Raji (cell line): ENCODE results near the gene MAGEB17.

Source experiments
- POLR2A ChIP-seq: IDR thresholded peaks from 2 replicates; pipeline ENCODE4 v1.6.1; 2011; ENCODE audit warnings: low read depth, low read length, control low read depth; ENCODE audit not compliant: insufficient read depth

The MAGEB17 gene, protein sequence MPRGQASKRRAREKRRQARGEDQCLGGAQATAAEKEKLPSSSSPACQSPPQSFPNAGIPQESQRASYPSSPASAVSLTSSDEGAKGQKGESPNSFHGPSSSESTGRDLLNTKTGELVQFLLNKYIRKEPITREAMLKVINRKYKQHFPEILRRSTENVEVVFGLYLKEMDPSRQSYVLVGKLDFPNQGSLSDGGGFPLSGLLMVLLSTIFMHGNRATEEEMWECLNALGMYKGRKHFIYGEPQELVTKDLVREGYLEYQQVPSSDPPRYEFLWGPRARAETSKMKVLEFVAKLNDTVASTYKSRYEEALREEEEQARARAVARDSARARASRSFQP

DNA sequence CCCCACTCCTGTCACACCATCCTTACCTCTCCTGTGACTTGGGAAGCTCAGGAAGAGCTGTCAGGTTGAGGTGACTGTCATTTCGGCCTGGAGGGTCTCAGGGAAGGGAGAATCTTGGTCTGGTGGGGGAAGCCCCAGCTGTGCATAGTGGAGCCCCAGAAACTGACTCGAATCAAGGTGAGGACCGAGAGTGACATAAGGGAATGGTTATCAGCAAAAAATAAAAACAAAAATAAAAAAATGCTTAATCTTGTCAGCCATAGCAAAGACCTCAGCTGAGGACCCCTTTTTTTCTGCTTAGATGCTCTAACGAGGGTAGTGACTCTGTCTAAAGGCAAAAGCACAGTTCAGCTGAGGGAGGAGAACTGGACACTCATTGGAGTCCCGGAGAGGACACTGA, at the start of gene MAGEB17:
Gene MAGEB17, plus strand, starts transcription at position 301 of the 400 bp plus-strand sequence. CDS start 2,902 bp downstream, outside the sequence.
- no peak for TF ChIP-seq POLR2A

DNA sequence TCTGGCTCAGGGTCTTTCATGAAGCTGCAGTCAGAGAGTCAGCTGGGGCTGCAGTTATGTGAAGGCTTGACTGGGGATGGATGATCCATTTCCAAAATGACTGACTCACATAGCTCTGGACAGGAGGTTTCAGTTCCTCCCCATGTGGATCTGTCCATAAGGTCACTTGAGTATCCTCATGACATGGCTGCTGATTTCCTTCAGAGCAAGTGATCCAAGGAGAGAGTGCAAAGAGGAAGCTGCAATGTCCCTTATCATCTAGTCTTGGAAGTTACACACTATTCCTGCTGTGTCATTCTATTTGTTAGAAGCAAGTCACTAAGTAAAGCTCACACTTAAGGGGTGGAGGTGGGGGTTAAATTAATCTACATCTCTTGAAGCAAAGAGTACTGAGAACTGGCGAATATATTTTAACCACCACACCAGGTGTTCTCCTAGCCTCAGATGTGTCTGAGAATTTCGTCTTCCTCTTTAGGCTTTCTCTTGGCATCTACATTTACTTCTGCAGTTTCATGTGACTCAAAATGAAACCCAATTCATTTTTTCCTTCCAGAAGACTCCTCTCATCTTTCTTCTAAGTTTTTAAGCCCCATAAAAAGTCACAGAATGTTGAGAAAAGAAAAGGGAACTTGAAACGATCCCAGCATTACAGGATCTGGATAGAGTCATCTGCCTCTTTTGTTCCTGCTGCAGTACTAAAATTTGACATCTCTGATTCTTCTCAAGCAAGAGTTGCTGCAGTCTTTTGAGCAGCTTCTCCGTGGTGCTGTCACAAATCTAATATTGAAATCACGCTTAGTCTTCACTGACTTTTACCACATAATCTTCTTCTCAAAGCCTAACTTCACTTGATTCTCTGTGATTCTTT, 47.7 kb upstream of the MAGEB17 start:
- no peak for TF ChIP-seq POLR2A

DNA sequence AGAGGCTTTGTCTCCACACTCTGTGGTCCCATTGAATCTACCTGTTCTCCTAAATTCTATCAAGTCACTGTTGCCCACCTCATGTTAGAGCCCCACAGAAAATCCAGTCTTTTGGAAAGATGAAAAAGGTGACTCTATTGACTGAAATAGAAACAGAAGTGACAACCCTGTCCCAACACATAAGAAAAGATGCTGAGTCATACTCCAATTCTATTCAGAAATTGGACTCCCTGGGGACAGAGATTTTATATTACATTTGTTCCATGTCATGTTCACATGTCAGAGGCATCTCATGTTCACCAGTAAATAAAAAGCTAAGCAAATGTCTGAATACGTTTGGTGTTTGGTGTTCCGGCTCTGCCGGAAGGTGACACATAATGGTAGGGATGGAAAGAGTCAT, 46.9 kb upstream of the MAGEB17 start:
- no peak for TF ChIP-seq POLR2A

DNA sequence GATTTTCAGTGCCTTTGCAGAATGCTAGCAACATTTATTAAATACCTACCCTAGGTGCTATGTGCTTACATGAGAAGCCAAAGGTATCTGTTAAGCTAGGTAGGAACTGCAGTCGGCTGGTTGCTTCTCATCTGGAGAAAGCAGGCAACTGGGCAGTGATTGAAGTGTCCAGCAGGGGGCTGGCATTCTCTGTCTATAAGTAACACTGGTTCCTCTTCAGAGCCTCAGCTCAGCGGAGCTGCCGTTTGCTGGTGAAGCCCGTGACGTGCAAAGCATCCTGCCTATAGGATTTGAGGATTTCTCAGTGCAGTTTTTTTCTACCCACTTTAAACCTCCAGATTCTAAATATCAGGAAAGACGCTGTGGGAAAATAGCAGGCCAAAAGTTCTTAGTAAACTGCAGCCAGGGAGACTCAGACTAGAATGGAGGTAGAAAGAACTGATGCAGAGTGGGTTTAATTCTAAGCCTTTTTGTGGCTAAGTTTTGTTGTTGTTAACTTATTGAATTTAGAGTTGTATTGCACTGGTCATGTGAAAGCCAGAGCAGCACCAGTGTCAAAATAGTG, 44.0 kb upstream of the MAGEB17 start, which contains the start of gene GRPR:
Gene GRPR, plus strand, starts transcription at position 344 of the 565 bp plus-strand sequence. CDS start 389 bp downstream, outside the sequence.
- no peak for TF ChIP-seq POLR2A

DNA sequence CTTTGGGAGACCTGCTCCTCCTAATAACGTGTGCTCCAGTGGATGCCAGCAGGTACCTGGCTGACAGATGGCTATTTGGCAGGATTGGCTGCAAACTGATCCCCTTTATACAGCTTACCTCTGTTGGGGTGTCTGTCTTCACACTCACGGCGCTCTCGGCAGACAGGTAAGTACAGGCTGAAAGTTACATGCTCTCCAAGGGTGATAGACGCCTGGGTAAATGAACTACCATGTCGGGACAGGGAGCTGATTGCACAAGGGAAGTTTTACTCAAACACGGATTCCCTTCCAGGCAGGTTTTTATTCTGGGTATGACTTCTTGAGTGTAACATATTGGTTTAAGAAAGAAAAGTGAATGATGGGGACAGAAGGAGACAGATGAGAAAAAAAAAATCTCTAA, 43.1 kb upstream of the MAGEB17 start:
- TF ChIP-seq POLR2A: no peak

DNA sequence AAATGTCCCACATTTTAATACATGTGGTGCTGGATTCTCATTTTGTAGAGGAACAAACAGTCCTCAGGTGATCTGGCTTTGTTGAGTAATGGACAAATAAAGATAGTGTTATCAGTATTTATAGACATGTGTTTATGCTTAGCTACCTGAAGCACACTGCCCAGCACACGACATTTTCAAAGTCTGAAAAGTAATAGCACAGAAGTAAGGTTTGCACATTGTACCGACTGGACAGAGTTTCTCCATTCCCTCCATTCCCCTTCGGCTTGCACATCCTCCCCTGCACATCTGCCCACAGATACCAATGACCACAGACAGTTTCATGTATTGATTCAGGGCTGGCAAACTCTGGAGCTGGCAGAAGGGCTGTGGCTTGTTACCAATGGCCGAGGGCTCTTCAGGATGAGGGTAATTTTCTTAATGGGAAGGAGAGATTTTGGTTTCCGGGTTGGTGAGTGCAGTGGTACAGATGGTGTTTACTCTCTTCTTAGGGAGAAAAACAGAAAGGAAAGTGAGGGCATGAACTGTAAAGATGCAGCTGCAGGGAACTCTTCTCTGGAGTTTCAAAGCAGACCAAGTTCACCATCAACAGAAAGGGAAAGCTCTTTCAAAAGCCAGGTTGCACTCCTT, 41.6 kb upstream of the MAGEB17 start:
- TF ChIP-seq POLR2A: no peak

DNA sequence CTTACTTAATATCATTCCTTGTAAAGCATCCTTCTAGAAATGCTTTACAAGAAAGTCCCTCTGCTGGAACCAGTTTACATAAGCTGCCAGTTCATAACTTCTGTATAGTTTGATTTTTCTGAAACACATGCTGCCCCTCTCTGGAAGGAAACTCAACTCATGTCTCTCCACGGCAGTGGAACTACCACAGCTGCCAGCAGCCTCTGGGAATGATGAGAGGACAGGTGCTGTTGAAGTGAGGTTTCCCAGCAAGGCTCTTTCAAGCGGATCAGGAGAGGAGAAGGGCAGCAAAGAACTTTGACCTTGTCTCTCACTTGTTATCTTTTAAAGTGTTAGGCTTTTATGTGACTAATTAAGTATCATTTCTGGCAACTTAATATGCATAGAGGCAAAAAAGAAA, 36.6 kb upstream of the MAGEB17 start:
- no peak for TF ChIP-seq POLR2A

DNA sequence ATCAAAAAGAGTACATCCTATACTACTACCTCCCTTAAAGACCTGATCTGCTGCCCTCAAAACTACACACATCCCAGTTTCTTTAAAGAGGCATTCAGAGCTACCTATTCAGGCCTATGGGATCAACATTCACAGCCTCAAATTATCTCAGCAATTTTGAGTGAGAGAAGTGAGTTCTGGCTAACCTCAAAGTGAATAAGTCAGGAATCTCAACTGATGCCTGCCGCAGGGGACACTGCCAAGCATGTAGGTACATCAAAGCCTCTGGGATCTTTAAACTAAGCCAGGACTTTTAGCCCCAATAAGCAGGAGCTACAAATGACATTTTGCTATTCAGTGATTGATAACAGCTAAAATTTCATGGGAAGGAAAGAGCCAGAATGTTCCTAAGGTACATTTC, 32.3 kb upstream of the MAGEB17 start:
- TF ChIP-seq POLR2A: no peak

DNA sequence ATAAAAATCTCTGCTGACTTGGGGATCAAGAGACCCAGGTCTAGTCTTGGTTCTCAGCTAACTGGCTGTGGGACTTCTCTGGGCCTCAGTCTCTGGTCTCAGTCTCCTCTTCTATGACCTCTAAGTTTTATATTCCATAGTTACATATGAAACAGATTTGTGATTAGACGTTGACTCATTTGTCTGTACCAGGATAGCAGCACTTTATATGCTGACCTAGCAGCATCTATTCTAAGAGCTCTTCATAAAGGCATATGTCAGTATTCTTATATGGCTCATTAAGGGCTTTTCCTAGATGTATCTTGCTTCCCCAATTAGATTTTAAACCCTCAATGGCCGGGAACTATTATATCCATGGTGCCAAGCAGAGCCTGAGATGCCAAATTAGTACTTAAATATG, 31.2 kb upstream of the MAGEB17 start:
- no peak for TF ChIP-seq POLR2A

DNA sequence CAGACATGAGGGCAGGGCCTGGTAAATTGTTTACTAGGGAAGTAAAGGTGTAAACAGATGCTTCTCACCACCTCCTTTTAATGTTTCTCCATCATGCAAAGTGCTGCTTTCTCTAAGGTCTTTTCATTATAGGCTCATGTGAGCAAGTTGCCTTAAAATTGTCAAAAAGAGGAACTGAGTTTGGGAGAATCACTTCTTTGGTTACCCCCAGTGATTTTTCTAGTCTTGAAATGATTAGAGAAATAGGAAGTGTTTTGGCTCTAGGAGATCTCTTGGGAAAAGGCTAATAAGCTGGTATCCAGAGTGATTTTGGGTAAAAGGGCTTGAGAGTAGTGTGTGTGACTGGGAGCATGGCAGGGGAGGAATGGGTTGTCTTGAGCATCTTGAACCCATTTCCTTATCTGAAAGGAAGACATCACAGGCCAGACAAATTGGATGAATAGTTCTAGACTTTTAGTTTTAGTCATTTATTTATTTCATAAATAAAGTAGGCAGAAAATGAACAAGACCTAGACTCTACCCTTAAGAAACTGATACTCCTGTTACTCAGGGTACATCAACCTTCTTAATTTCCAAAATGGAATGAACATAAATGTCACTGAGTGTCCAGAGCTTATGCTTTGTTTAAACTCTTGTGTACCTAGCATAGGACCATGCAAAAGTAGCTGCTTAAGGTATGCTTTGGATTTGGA, 29.7 kb upstream of the MAGEB17 start:
- TF ChIP-seq POLR2A: no peak

DNA sequence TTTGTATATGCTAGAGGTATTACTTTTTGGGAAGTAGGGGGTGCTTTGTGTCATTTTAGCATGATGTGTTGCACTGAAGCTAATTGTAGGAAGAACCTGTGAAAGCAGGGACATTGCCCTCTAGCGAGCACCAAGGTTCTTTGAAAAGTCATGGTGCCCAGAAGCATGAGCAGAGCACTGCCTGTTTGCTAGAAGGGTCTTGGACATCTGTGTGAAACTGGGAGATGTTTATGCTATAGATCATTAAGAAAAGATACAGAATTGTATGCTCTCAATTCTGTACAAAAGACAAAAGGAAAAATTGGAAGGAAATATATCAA, 29.2 kb upstream of the MAGEB17 start:
- TF ChIP-seq POLR2A: no peak

DNA sequence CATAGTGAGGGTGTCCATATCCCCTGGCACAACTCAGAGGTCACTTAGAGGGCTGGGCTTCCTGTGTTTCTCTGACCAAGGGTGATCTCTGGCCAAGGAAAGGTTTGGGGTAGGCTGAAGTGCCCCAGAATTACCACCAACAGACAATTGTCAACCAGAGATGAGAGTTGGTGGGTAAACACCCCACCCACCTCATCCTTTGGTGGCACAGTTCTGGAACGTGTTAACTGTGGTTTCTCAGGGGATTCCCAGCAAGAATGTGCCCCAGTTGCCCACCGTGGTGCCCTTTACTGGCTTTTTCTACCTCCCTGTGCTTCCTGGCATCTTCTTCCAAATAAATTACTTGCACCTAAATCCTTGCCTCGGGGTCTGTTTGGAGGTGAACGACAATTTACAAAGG, 26.8 kb upstream of the MAGEB17 start:
- no peak for TF ChIP-seq POLR2A

DNA sequence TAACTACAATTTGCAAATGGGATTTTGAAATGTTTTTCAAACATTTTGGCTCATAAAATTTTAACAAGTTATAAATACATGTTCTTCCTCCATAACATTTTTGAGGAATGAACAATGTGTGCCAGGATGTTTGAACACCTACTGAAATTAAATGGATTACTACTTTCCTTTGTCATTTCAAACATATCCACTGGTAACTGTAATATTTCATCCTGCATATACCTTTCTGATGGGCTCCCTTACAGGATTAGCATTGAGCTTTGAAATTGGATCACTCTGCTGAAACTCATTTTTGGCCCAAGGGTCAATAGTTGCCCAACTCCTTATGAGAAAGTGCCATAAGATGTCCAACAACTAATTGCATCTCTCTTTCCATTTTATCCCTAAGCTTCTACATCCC, 26.3 kb upstream of the MAGEB17 start:
- no peak for TF ChIP-seq POLR2A

DNA sequence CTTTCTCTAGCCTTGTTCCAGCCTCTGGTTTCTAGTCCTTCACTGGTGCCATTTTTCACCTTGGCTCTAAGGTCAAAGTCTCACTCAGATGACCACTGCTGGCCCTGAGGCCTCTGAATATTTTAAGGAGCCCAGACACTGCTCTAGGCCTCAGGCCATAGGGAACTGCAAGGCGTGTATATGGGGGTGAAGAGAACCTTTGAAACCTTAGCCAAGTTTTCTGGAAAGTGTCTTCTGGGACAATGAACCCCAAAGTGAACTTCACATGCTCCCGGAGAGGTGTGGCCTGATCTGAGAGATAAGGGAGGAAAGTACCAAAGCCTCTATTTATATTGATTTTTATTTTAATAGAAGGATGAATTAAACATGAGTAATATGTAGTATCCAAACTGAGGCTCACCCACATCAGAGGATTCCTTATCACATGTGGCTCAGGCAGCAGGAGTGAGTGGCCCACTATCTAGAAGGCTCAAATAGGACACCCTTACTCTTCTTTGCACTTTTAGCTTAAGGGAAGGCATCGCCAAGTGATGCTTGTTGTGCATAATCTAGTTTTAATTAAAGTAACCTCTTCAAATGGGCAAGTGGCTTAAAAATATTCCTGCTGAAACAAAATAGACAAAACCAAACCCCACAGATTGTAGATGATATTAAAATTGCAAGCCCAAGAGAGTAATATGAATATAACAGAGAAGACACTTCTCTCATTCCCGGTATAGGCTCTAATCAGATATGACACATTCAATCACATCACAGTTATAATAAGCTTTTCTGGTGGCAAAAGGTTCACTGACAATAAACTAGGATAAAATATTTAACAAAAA, 25.6 kb upstream of the MAGEB17 start:
- TF ChIP-seq POLR2A: no peak
